HEK293T (cell line): ENCODE measurements around the gene BPIFB2.
"Not testable (repeated sequence)": the region's sequence is repeated elsewhere in the genome, so short reads cannot be mapped to it uniquely, and the experiment has no call there.

Source experiments
- CTCF ChIA-PET: fragments of 350-600 bp; formaldehyde crosslinking; extraction: SDS; loops from one replicate; lab custom pipeline; 2021; ENCODE audit warnings: antibody characterized with exemption, inconsistent platforms; lab: Yijun Ruan, JAX
- POLR2A ChIA-PET: fragments of 350-600 bp; formaldehyde crosslinking; extraction: SDS; loops from one replicate; lab custom pipeline; 2020; ENCODE audit warnings: antibody characterized with exemption, inconsistent platforms; lab: Yijun Ruan, JAX
- DNase-seq: peaks from one replicate; pipeline ENCODE4 v3.0.0; 2012; ENCODE audit warnings: mixed read lengths; ENCODE audit errors: extremely low spot score
- ARNT ChIP-seq: fragments of 450-650 bp; IDR thresholded peaks from 2 replicates; pipeline ENCODE4 v1.6.1; 2017; ENCODE audit warnings: mild to moderate bottlenecking
- BHLHE40 ChIP-seq: fragments of 450-650 bp; IDR thresholded peaks from 2 replicates; pipeline ENCODE4 v1.6.1; 2016; ENCODE audit warnings: mild to moderate bottlenecking, moderate library complexity, borderline replicate concordance
- CTBP1 ChIP-seq: fragments of 450-650 bp; IDR thresholded peaks from 2 replicates; pipeline ENCODE4 v1.6.1; 2016; ENCODE audit warnings: borderline replicate concordance
- ELF4 ChIP-seq: fragments of 450-650 bp; IDR thresholded peaks from 2 replicates; pipeline ENCODE4 v1.6.1; 2017; ENCODE audit warnings: antibody characterized with exemption
- FOXA1 ChIP-seq: fragments of 450-650 bp; IDR thresholded peaks from 2 replicates; pipeline ENCODE4 v1.6.1; 2016; ENCODE audit warnings: mild to moderate bottlenecking
- FOXK2 ChIP-seq: fragments of 450-650 bp; IDR thresholded peaks from 2 replicates; pipeline ENCODE4 v1.6.1; 2016; ENCODE audit warnings: mild to moderate bottlenecking
- FOXM1 ChIP-seq: fragments of 450-650 bp; IDR thresholded peaks from 2 replicates; pipeline ENCODE4 v1.6.1; 2017; ENCODE audit warnings: mild to moderate bottlenecking, borderline replicate concordance
- HDGF ChIP-seq: fragments of 450-650 bp; IDR thresholded peaks from 2 replicates; pipeline ENCODE4 v1.6.1; 2017; ENCODE audit warnings: antibody characterized with exemption, borderline replicate concordance
- L3MBTL2 ChIP-seq: fragments of 450-650 bp; conservative IDR thresholded peaks from 2 replicates; pipeline ENCODE4 v1.6.1; 2016; ENCODE audit warnings: mild to moderate bottlenecking
- LEF1 ChIP-seq: fragments of 450-650 bp; IDR thresholded peaks from 2 replicates; pipeline ENCODE4 v1.6.1; 2017; ENCODE audit warnings: mild to moderate bottlenecking, borderline replicate concordance
- NFRKB ChIP-seq: fragments of 450-650 bp; IDR thresholded peaks from 2 replicates; pipeline ENCODE4 v1.6.1; 2016; ENCODE audit warnings: mild to moderate bottlenecking, moderate library complexity
- SP1 ChIP-seq: fragments of 450-650 bp; IDR thresholded peaks from 2 replicates; pipeline ENCODE4 v1.6.1; 2017
- SUZ12 ChIP-seq: fragments of 450-650 bp; IDR thresholded peaks from 2 replicates; pipeline ENCODE4 v1.6.1; 2016; ENCODE audit warnings: mild to moderate bottlenecking
- TARDBP ChIP-seq: fragments of 450-650 bp; IDR thresholded peaks from 2 replicates; pipeline ENCODE4 v1.6.1; 2016
- ZNF384 ChIP-seq: fragments of 450-650 bp; IDR thresholded peaks from 2 replicates; pipeline ENCODE4 v1.6.1; 2016
- TF ChIP-seq, protein P1 (sequence below): fragments of 450-650 bp; IDR thresholded peaks from 2 replicates; pipeline ENCODE4 v1.6.1; 2016

Gene BPIFB2

DNA sequence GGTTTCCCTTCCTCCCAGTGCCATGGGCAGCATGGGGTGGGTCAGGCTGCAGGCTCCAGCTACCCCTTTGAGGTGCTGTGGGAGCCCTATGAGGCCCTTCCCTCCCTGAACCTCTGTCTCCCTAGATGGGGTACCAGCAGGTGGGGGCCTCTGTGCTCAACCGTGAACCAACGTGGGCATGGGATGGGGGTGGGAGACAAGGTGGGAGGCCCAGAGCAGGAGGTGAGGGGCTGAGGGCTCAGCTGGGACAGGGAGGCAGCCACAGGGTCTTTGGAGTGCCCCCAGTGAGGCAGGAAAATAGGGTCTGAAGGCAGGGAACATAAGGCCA lies 36.6 kb upstream of the BPIFB2 start:
- DNase-seq = no peak
- POLR2A ChIA-PET = no interaction called here
- CTCF ChIA-PET = interaction anchor here (0.6 kb wide), 1 partner anchor 25 kb away, joined by 3 read pairs; no protein-coding TSS in a partner anchor
- TF ChIP-seq NFRKB (no peak), SUZ12 (no peak)

- ChIA-PET CTCF (no interaction called here), POLR2A (no interaction called here)
- TF ChIP-seq ELF4 (no peak), CTBP1 (no peak), FOXM1 (no peak)
- no peak for DNase-seq
Observed at GRCh38 chr20:32971703-32972161, 35.8 kb upstream of the BPIFB2 start.

DNA sequence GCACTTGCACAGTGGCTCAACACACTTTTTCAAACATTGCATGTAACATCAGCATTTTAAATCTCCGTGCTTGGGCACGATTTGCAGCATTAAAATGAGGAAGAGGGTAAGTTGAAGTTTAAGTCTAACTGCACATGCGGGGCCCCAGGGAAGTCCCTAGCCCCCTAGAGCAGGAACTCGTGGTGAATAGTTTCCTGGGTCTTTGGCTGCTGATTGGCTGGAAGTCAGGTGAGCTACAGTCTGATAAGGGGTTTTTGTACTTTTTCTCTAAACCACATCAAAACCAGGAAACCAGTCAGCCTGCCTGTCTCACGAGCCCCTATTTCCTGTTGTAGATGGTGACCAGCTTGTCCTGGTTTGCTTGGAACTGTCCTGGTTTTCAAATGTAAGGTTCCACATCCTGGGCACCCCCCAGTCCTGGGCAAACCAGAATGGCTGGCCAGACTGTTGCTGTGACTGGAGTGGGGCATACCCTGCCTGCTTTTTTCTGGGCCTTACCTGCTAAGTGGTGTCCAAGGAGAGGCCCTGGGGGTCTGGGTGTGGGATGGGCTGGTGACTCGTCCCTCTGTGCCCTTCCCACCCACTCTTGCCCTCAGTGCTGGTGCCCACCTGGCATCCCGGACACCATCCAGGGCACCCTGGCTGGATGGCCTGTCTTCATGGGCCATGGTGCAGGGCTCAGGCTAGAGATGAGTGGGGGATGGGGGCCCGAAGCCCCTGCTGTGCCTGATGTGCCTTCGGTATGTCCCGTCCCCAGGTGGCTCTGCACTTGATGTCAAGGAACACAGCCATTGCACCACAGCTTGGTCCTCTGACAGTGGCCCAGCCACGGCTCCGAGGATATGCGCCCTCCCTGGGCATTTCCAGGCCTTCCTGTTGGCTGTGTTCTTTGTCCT lies 35.1 kb upstream of the BPIFB2 start:
- no peak for DNase-seq
- TF ChIP-seq L3MBTL2 (no peak), CTBP1 (no peak), LEF1 (no peak), FOXK2 (no peak), BHLHE40 (no peak), FOXA1 (no peak), NFRKB (no peak), ARNT (no peak), TARDBP (no peak)
- TF ChIP-seq, protein P1, sequence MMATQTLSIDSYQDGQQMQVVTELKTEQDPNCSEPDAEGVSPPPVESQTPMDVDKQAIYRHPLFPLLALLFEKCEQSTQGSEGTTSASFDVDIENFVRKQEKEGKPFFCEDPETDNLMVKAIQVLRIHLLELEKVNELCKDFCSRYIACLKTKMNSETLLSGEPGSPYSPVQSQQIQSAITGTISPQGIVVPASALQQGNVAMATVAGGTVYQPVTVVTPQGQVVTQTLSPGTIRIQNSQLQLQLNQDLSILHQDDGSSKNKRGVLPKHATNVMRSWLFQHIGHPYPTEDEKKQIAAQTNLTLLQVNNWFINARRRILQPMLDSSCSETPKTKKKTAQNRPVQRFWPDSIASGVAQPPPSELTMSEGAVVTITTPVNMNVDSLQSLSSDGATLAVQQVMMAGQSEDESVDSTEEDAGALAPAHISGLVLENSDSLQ = no peak
- CTCF ChIA-PET = no interaction called here
- POLR2A ChIA-PET = no interaction called here

DNA sequence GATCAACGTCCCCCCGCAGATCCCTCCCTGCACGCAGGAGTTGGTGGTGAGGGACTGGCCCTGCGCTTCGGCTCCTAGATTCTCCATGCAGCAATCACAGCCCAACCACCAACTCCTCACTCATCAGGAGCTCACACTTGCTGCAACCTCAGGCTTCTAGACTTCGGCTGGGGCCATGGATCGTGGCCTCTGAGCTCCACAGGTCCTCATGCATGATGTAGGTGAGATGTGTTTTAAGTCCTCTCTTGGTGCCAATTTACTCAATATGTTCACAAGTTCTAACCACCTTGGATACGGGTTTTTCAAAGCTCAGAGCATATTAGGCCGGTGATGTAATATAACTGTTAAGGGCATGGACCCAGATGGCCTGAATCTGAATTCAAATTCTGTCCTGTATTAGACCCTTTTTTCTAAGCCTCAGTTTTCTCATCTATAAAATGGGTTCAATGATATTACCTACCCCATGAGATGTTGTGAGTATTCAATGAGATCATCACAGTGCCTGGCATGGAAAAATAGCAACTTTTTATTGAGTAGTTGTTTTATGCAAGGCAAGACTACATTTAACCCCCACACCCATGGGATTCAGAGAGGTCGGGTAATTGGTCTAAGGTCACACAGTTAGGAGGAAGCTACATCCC lies 34.3 kb upstream of the BPIFB2 start:
- TF ChIP-seq CTBP1 (no peak), ZNF384 (no peak), BHLHE40 (no peak), L3MBTL2 (no peak), SUZ12 (no peak), SP1 (no peak), FOXM1 (no peak), ELF4 (no peak), HDGF (no peak), TARDBP (no peak), LEF1 (no peak), FOXK2 (no peak), FOXA1 (no peak)
- TF ChIP-seq, protein P1 = no peak
- POLR2A ChIA-PET = no interaction called here
- no peak for DNase-seq
- CTCF ChIA-PET = no interaction called here

GRCh38 chr20:32974204-32975064 lies 33.1 kb upstream of the BPIFB2 start:
- CTCF ChIA-PET, POLR2A ChIA-PET, DNase-seq: not testable (repeated sequence)

DNA sequence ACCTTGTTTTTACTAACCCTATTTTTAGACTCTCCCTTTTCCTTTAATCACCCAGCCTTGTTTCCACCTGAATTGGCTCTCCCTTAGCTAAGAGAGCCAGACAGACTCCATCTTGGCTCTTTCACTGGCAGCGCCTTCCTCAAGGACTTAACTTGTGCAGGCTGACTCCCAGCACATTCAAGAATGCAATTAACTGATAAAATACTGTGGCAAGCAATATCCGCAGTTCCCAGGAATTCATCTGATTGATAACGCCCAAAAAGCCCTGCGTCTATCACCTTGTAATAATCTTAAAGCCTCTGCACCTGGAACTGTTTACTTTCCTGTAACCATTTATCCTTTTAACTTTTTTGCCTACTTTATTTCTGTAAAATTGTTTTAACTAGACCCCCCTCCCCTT lies 32.4 kb upstream of the BPIFB2 start:
- DNase-seq, CTCF ChIA-PET, POLR2A ChIA-PET: not testable (repeated sequence)

DNA sequence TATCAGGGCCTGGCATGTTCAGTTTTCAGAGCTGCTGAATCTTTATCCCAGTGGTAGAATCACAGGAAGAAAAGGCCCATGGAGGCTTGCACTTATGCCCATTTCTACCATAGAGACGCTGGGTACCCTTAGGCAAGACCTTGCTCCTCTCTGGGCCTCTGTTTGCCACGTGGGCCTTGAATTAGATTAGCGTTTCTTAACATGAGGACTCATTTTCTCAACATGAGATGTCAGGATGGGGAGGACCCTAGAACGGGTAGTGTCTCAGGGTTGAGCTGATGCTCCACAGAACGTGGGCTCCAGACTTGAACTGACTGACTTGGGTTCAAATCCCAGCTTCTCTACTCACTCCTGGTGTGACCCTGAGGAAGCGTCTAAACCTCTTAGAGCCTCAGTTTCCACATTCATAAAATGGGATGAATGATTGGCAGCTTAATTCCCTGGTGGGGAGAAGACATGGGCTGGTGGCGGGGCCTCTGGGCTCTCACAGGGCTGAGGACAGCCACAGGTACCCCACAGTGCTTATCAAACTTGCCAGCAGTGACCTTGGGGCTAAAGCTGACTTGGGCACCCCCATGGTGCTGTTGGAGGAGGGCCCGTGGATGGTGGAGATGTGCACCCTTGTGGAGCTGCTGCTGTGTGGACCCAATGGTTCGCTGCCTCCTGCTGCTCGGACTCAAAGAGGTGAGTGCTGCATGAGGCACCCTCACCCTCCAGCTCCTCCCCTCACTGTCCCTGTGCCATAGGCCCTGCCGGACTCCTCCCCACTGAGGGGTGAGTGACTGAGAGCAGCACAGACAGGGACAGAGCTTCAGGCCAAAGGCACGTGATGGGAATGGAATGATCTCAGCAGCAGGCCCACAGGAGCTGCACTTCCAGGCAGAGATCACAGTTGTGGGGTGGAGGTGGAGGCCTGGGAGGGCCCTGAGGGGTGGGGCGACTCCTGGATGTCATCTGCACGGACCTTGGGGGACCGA lies 31.5 kb upstream of the BPIFB2 start:
- no peak for TF ChIP-seq NFRKB
- TF ChIP-seq FOXA1 = no peak
- no peak for TF ChIP-seq HDGF
- TF ChIP-seq TARDBP = no peak
- no peak for TF ChIP-seq CTBP1
- TF ChIP-seq SUZ12 = no peak
- TF ChIP-seq FOXK2 = no peak
- TF ChIP-seq FOXM1 = no peak
- TF ChIP-seq L3MBTL2 = no peak
- TF ChIP-seq ARNT = no peak
- TF ChIP-seq BHLHE40 = no peak
- TF ChIP-seq LEF1 = no peak
- TF ChIP-seq SP1 = no peak
- no peak for TF ChIP-seq ZNF384
- no peak for DNase-seq
- POLR2A ChIA-PET = no interaction called here
- CTCF ChIA-PET = no interaction called here
